Esophagus squamous epithelium (tissue), 4 donors: ENCODE measurements around the gene SLC2A6.

Source experiments
- CTCF ChIP-seq, 6 experiments: fragments of 450-650 bp in 4 of 6; fragments of 200-600 bp in 2 of 6; sonication (generic) in 2 of 6; IDR thresholded peaks; one replicate each; pipeline ENCODE4 v1.5.1; 2016 to 2019; ENCODE audit warnings: antibody characterized with exemption in 6 of 6, mild to moderate bottlenecking in 4 of 6, moderate library complexity in 4 of 6
- POLR2A ChIP-seq, 4 donors: fragments of 450-650 bp; IDR thresholded peaks; one replicate each; pipeline ENCODE4 v1.6.1; 2017; ENCODE audit warnings: antibody characterized with exemption in 4 of 4, mild to moderate bottlenecking in 4 of 4, moderate library complexity in 3 of 4

GRCh38 chr9:133519693-133520092 is 40.8 kb upstream of the SLC2A6 start:
- TF ChIP-seq CTCF (IDR thresholded peaks at IDR 0.05) (no peak), POLR2A (IDR thresholded peaks at IDR 0.05) (no peak)
